H1 (cell line): ENCODE data around the gene ZFP64. TPM values are rescaled to one million over a fixed set of nuclear protein-coding genes. Genes with fewer than 3 reads are reported as not detected.

Experiments
- CTBP2 ChIP-seq: IDR thresholded peaks from 2 replicates; pipeline ENCODE4 v1.7.0; 2011; ENCODE audit warnings: borderline replicate concordance, mild to moderate bottlenecking, moderate library complexity, mixed read lengths, low read length; ENCODE audit not compliant: insufficient read depth, insufficient read length
- CTCF ChIP-seq, 3 experiments: IDR thresholded peaks; 1 replicate in 2 of 3; 2 replicates in 1 of 3; pipeline versions ENCODE4 v1.5.1 to v1.6.1; 2011; ENCODE audit warnings: low read length in 3 of 3, mild to moderate bottlenecking in 3 of 3, inconsistent platforms in 2 of 3, low read depth in 1 of 3, moderate library complexity in 1 of 3; ENCODE audit not compliant: insufficient read depth in 1 of 3; ENCODE audit errors: control extremely low read depth in 1 of 3
- EGR1 ChIP-seq: IDR thresholded peaks from 2 replicates; pipeline ENCODE4 v1.6.1; 2011; ENCODE audit warnings: low read depth, low read length, borderline replicate concordance
- EZH2 ChIP-seq: fragments of 200-600 bp; sonication (generic); IDR thresholded peaks from 2 replicates; pipeline ENCODE4 v1.7.1; 2012; ENCODE audit warnings: low read depth, mild to moderate bottlenecking, moderate library complexity, low read length, inconsistent platforms; ENCODE audit not compliant: severe bottlenecking
- HDAC2 ChIP-seq, 2 experiments: fragments of 300-600 bp in 1 of 2; sonication (generic) in 1 of 2; IDR thresholded peaks; 2 replicates each; pipeline ENCODE4 v1.6.1; 2011 to 2012; ENCODE audit warnings: low read depth in 2 of 2, low read length in 2 of 2, mild to moderate bottlenecking in 2 of 2, moderate library complexity in 2 of 2, borderline replicate concordance in 1 of 2, inconsistent platforms in 1 of 2
- HDAC6 ChIP-seq: IDR thresholded peaks from one replicate; pipeline ENCODE4 v1.7.1; 2012; ENCODE audit warnings: low read depth, mild to moderate bottlenecking, inconsistent platforms, low read length, moderate library complexity
- MAX ChIP-seq: IDR thresholded peaks from 2 replicates; pipeline ENCODE4 v1.6.1; 2012; ENCODE audit warnings: inconsistent platforms
- NANOG ChIP-seq: IDR thresholded peaks from 2 replicates; pipeline ENCODE4 v1.6.1; 2011; ENCODE audit warnings: low read length, low read depth, mild to moderate bottlenecking, inconsistent platforms; ENCODE audit not compliant: insufficient read depth, poor library complexity, severe bottlenecking
- POLR2A ChIP-seq, 2 experiments: IDR thresholded peaks; 1 replicate in 1 of 2; 2 replicates in 1 of 2; pipeline ENCODE4 v1.6.1; 2011; ENCODE audit warnings: low read depth in 2 of 2, low read length in 2 of 2, mild to moderate bottlenecking in 2 of 2; ENCODE audit errors: control extremely low read depth in 1 of 2
- RBBP5 ChIP-seq: IDR thresholded peaks from 2 replicates; pipeline ENCODE4 v1.7.1; 2012; ENCODE audit warnings: low read depth, mild to moderate bottlenecking, inconsistent platforms, low read length, moderate library complexity, borderline replicate concordance
- SAP30 ChIP-seq: fragments of 300-600 bp; sonication (generic); IDR thresholded peaks from 2 replicates; pipeline ENCODE4 v1.7.1; 2012; ENCODE audit warnings: low read length, moderate library complexity, mild to moderate bottlenecking, inconsistent platforms; ENCODE audit not compliant: insufficient read depth, insufficient replicate concordance
- TAF7 ChIP-seq: optimal IDR thresholded peaks from 2 replicates; pipeline ENCODE3; 2011; ENCODE audit warnings: low read depth, mild to moderate bottlenecking, inconsistent platforms, low read length, moderate library complexity, borderline replicate concordance
- TBP ChIP-seq: IDR thresholded peaks from 2 replicates; pipeline ENCODE4 v1.6.1; 2011; ENCODE audit warnings: low read depth, low read length, improper control_type of control experiment
- TEAD4 ChIP-seq: IDR thresholded peaks from 2 replicates; pipeline ENCODE4 v1.6.1; 2012; ENCODE audit warnings: low read depth, low read length, inconsistent platforms, mixed read lengths
- YY1 ChIP-seq: IDR thresholded peaks from 2 replicates; pipeline ENCODE4 v1.6.1; 2011; ENCODE audit warnings: low read depth, mild to moderate bottlenecking, low read length
- polyA plus RNA-seq, 7 experiments: library from polyadenylated mRNA; depleted of rRNA in 3 of 7; stranded (reverse) in 5 of 7; unstranded in 2 of 7; fragments of >200 nt in 5 of 7; fragments of 200-250 nt in 2 of 7; gene quantifications; 1 replicate in 5 of 7; 2 replicates in 1 of 7; 4 replicates in 1 of 7; pipeline versions ENCODE4 v1.2.1 to v1.2.3, GENCODE V29; 2011 to 2013; ENCODE audit warnings: missing spikeins in 2 of 7, mixed read lengths in 2 of 7
- total RNA-seq: library from RNA; stranded (reverse); fragmentation: NEBNext Ultra II Directional; extraction: Animal tissue kit (Norgen Biotek cat#: 25700); gene quantifications from 2 replicates; pipeline ENCODE4 v1.2.1, GENCODE V29; 2021
- TF ChIP-seq, protein P1 (sequence below): IDR thresholded peaks from 2 replicates; pipeline ENCODE4 v1.6.1; 2011; ENCODE audit warnings: low read depth, mild to moderate bottlenecking, low read length; ENCODE audit not compliant: insufficient read depth

Gene ZFP64
- total and polyA plus RNA-seq, 2 of the 8 experiments (the other 6 are each of a cell fraction or from before 2014, with no cell fraction given), result 25.3 to 43.7 TPM

DNA sequence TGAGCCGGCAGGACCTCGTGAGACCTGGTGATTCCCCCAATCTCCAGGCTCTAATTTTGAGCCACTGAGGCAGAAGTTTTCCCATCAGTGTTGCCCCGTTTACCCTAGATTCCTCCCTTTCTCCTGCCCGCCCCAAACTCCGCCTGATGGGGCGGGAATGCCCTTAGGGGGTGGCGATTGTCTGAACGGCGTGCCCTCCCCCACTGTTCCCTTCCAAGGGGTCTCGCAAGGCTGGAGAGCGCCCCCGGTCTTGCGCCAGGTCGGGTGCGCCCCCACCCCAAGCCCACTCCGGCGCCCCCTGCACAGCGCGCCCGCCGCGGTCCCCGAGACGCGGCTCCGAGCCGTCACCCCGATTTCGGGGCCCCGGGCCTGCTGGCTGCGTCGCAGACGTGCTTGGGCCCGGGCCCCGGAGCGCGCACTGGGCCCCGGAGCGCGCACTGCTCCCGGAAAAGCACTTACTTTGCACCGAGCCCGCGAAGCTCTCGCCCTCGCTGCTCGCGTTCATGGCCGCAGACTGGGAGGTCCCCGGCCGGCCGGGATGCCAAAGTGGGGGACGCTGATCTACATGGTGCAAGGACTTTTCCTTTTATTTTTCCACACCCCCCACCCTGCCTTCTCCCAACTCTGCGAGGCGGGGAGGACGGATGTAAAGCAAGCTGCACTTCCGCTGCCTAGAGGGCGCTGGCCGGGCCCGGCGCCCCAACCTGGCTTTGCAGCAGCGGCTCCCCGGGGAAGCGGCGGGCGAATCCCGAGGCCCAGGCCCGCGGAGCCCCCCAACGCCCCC is at the start of gene ZFP64 (continued):
- TF ChIP-seq TAF7 (peak; percentile 53), EGR1 (no peak), MAX (peak; percentile 19; the same call in 1 of the 2 replicates), HDAC6 (no peak), SAP30 (no peak), HDAC2 (IDR thresholded peaks at IDR 0.05; ENCODE audit: borderline replicate concordance in 1 of 2, low read depth in 2 of 2, low read length in 2 of 2) (peak in 1 of 2 experiments; percentile 49; a peak in 1 of 4 replicates), TBP (peak; percentile 43; the same call in 1 of the 2 replicates), EZH2 (peak; percentile 28), CTCF (IDR thresholded peaks at IDR 0.05; ENCODE audit: control extremely low read depth in 1 of 3, insufficient read depth in 1 of 3, low read depth in 1 of 3, low read length in 3 of 3) (peak; percentile 43 to 60 (median 55)), POLR2A (IDR thresholded peaks at IDR 0.05; ENCODE audit: control extremely low read depth in 1 of 2, low read depth in 2 of 2, low read length in 2 of 2) (peak in 1 of 2 experiments; percentile 60; a peak in 2 of 3 replicates), NANOG (peak; percentile 15), CTBP2 (peak; percentile 59), TEAD4 (0 out of 2 replicates have a peak, but pooled peaks have one; percentile 20), YY1 (peak; percentile 20; the same call in 1 of the 2 replicates), RBBP5 (0 out of 2 replicates have a peak, but pooled peaks have one; percentile 80)
- TF ChIP-seq, protein P1, sequence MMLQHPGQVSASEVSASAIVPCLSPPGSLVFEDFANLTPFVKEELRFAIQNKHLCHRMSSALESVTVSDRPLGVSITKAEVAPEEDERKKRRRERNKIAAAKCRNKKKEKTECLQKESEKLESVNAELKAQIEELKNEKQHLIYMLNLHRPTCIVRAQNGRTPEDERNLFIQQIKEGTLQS, result peak; percentile 57; the same call in 1 of the 2 replicates
